ENCODE results near the gene HHLA2.

HHLA2 gene

GRCh38 chr3:108396336-108396735 is 100.0 kb downstream of the HHLA2 start:
- no peak for DNase-seq

DNA sequence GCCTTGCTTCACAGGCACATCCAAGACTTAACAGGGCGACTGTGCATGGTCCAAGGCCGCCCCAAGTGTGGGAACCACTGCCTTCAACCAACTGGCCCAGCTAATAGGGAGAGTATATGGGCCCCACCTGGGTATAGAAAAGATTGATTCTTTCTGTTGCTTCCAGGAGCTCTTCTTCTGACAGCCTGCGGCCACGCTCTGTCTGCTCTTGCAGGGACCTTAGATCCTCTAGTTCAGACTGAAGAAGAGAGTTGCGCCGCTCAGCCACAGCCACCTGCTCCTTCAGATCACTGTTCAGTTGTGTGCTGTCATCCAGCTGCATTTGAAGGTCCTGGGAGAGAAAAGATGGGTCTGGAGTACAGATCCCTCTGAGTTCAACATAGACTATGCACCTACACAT is 102.2 kb downstream of the HHLA2 start:
- DNase-seq = no peak

DNA sequence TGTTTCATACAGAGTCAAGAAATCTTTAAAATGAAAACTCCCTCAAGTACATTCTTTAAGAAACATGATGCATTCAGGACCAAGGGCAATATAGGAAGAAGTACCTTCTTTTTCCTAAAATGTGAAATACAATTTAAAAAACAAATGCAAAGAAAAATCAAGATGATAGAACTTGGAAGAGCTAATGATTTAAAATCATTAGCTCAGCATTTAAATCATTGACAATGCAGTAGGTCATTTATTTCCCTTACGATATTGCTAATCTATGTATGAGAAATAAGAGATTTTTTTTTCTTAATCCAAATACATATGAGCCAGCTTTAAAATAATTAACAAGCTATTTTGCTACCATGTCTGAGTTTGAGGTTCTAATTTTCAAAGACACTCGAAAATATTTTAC is 105.5 kb downstream of the HHLA2 start:
- no peak for DNase-seq

- no peak for DNase-seq
Measured at GRCh38 chr3:108403198-108403597, 106.8 kb downstream of the HHLA2 start.

DNA sequence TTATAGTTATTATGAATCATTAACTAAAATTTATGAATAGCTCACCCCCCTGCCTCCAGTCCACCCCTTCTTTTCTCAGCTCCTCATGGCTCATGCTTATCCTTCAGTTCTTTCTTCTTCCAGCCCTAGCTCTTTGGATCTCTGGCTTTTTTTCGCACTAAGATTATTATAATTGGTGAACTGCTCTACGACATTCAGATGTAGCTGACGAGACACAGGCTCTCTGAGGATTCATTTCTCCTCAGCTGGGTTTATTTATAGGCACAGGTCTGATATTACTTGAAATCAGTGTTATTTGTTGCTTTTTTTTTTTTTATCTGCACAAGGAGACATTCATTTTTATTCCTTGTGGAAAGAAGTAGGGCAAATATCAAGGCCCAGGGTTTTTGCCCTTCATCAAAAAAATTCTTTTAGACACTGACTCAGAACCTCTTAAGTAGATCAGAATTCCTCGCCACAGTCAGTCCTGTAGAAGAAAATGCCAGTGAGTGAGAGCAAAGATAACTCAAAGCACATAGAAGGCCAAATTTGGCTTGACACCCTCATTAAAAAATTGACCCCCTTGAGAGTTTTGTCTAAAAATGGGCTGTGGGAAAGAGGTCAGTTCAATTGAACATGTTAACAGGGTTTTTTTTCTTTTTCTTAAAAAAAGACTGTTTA is 107.5 kb downstream of the HHLA2 start:
- no peak for DNase-seq

DNA sequence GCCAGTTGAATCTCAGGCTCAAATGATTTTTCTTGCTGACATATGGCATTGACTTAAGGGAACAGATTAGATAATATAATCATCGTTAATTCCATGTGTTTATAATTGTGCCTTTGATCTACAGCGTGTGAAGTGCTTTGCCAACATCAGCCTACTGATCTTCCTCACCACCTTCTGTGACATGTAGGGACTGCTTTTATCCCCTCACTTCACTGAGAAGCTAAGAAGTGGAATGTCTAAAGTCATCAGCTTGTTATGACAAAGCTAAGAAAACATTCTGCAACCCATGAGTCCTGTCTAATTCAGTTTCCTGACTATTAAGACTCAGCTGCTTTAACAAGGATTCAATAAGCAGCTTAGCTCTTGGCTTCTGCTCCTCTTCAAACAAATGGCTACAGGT is 108.0 kb downstream of the HHLA2 start:
- DNase-seq = no peak

- peak; percentile 46 for DNase-seq
Measured at GRCh38 chr3:108406063-108406660, 109.8 kb downstream of the HHLA2 start.

GRCh38 chr3:108406661-108407206 is 110.4 kb downstream of the HHLA2 start:
- DNase-seq = peak; percentile 91

DNA sequence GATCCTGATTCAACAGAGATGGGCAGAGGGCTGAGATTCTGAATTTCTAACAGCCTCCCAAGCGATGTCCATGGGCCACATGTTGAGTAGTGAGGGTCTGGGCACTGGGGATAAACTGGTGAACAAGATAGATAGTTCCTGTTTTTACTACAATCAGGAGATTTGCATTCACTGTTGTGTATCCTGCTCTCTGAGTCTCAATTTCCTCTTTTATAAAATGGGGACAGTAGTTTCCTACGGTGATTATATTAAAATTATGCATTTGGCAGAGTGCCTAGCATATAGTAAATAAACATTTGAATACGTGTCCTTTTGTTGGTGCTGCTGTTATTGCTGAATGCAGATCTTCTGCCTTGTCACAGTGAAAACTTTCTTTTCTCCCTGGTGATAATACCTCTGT is 111.5 kb downstream of the HHLA2 start:
- DNase-seq = peak; percentile 47

GRCh38 chr3:108408883-108409799 is 112.8 kb downstream of the HHLA2 start:
- DNase-seq = no peak

DNA sequence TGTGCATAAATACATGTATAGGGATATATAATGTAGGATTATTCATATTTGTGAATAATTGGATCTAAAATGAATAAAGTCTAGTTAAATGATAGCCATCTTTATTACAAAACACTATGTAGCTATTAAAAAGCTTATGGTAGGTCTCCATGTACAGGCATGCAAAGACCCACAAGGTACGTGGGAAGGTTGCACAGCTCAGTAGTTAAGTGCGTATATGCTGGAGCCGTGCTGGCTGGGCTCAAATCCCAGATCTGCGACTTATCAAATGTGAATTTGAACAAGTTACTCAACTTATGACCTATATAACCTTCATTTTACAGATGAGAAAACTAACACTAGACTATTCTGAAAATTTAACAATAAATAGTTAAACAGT is 113.4 kb downstream of the HHLA2 start:
- no peak for DNase-seq

GRCh38 chr3:108410531-108410984 is 114.2 kb downstream of the HHLA2 start:
- no peak for DNase-seq

- DNase-seq = no peak
Measured at GRCh38 chr3:108412121-108412750, 115.9 kb downstream of the HHLA2 start.

DNA sequence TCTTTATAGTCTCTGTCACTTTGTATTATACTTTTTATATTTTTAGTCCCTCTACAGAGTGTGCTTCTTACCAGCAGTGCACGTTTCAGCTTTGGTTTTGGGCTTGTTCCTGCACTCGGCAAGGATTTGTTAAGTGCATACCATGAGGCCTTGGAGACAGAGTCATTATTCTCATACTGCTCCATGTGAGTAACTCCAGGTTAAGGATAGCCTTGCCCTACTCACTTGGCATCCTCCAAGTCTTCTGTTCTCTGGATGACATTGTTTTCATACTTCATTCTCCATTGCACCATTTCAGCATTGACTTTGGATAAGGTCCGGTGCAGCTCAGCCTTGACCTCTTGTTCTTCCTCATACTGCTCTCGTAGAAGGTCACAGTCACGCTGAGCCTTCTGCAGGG is 117.7 kb downstream of the HHLA2 start:
- no peak for DNase-seq

GRCh38 chr3:108415661-108416060 is 119.3 kb downstream of the HHLA2 start:
- no peak for DNase-seq

DNA sequence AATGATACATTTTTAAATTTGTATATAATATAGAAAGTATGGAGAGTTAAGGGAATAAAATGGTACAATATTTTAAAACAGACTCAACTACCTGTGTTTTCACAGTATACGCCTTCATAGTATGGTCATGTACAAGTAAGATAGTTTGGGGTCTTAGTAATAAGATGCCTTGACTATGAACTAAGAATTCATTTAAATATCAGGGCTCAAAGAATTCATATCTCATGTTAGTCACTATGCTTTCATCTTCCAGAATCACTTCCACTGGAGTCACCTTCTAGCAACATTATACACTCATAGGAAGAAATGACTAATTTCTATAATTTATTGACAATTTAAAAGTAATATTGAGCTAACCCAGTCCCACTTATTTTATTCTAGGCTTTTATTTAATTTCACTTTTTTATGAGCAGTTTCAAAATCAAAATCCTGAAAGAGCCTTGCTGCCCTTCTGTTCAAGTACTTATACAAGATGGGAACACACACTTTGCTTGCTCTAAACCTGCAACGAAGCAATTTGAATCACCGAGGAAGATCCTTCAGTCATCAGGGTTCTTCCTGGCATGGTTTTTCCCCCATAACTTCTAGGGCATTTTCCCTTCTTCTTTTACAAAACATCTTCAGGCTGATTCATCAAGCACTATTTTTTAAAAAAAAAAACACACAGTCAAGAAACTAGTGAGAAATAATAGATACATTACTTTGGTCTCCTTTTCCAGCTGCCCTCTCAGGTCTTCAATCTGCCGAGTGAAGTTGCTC is 119.9 kb downstream of the HHLA2 start:
- no peak for DNase-seq

DNA sequence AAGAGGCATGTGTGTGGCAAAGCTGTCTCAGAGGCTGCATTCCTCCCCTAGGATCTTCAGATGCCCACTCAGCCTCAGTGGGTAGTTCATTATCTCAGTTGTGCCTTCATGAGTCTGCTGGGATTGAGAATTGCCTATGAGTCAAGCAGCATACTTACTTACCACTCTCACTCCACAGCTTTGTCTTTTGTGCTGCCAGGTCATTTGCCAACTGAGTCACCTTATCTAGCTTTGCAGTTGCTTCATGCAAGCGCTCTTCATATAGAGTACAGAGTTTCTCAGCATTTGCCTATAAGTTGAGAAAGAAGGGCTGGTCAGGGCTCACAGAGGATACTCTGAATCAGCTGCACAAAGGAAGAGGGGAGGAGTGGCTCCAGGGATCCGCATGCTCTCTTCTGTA is 124.6 kb downstream of the HHLA2 start:
- peak; percentile 58 for DNase-seq

Measured in hematopoietic multipotent progenitor cell treated with erythropoietin and hydrocortisone succinate and interleukin-3 and kit ligand, for 6 days (in vitro differentiated cells).